SJCRH30 (cell line): ENCODE data around the gene PTPRR. TPM values are rescaled to one million over a fixed set of nuclear protein-coding genes. Genes with fewer than 3 reads are reported as not detected.
"Not testable (repeated sequence)": the region's sequence is repeated elsewhere in the genome, so short reads cannot be mapped to it uniquely, and the experiment has no call there.

Source experiments
- DNase-seq, 2 experiments: peaks; one replicate each; pipeline ENCODE4 v3.0.0-alpha.2; 2015 to 2020
- H3K27ac ChIP-seq: fragments of 250-450 bp; sonication (Bioruptor Pico); 2 replicates; pipeline ENCODE4 v1.5.1; 2020; ENCODE audit warnings: mild to moderate bottlenecking, moderate library complexity
- H3K27me3 ChIP-seq: fragments of 250-450 bp; sonication (Bioruptor Pico); 2 replicates; pipeline ENCODE4 v1.5.1; 2020; ENCODE audit warnings: mild to moderate bottlenecking, moderate library complexity
- H3K36me3 ChIP-seq: fragments of 250-450 bp; sonication (Bioruptor Pico); 2 replicates; pipeline ENCODE4 v1.5.1; 2020; ENCODE audit warnings: mild to moderate bottlenecking, moderate library complexity
- H3K4me1 ChIP-seq: fragments of 250-450 bp; sonication (Bioruptor Pico); 2 replicates; pipeline ENCODE4 v1.5.1; 2020; ENCODE audit warnings: mild to moderate bottlenecking, moderate library complexity
- H3K4me3 ChIP-seq: fragments of 250-450 bp; sonication (Bioruptor Pico); 2 replicates; pipeline ENCODE4 v1.5.1; 2020; ENCODE audit warnings: mild to moderate bottlenecking, moderate library complexity
- H3K9me3 ChIP-seq: fragments of 250-450 bp; sonication (Bioruptor Pico); replicated peaks from 2 replicates; pipeline ENCODE4 v1.5.1; 2020; ENCODE audit warnings: mild to moderate bottlenecking, moderate library complexity
- total RNA-seq: library from RNA; depleted of rRNA; stranded (reverse); fragments of >200 nt; shearing (Covaris generic); gene quantifications from 2 replicates; pipeline ENCODE4 v1.2.3, GENCODE V29; 2014

Gene PTPRR
- total RNA-seq, 1 experiment from 2014 or later = 0.49 TPM

DNA sequence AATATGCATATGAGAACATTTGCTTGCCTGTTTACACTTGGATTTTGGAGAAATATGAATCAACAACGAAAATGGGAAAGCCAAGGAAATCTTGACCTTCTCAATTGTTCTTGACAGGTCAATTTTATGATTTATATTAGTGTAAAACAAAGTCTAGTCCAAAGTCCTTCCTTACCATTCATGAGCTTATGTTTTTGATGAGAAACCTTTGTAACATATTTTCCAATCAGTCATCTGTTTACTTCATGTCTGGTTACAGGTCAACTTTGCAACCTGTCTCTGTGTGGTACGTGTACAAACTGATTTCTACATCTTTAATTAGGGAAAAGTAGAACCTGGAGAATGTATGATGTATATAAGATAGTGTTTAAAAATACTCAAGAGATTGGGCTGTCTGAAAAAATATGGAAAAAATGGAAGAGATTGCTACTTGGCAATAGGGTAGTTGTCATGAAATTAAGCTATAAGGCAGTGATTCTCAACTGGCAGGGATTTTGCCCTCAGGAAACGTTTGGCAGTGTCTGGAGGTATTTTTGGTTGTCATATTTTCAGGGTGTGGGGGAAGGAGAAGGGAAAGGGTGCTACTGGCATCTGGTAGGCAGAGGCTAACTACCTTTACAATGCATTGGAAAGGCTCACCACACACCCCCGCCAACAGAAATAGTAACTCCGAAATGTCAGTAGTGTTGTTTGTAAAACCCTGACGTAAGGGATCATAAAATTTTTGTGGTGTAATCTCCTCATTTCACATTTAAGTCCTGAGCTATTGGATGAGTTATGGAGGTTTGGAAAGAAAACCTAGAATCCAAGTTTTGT, 172.9 kb downstream of the PTPRR start:
- H3K27ac ChIP-seq = no peak overlapping the region
- no peak overlapping the region for H3K4me3 ChIP-seq
- no peaks in the 10 kb centered on the region for H3K36me3 ChIP-seq
- no peaks in the 10 kb centered on the region for H3K9me3 ChIP-seq
- H3K4me1 ChIP-seq = peaks cover 2% of the 10 kb centered on the region; the same call in 1 of the 2 replicates
- H3K27me3 ChIP-seq = no peaks in the 10 kb centered on the region
- DNase-seq = no peak

DNA sequence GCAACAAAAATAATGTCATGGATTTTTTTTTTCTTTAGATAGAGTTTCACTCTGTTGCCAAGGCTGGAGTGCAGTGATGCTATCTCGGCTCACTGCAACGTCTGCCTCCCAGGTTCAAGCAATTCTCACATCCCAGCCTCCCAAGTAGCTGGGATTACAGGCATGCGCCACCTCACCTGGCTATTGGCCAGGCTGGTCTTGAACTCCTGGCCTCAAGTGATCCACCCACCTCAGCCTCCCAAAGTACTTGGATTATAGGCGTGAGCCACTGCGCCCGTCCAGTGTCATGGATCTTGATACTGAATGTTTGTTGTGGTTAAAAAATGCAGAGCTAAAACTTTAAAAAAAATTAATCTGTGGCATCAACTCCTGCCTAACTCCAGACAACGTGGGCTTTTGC, 175.5 kb downstream of the PTPRR start:
- H3K27me3 ChIP-seq = no peaks in the 10 kb centered on the region
- H3K27ac ChIP-seq = no peak overlapping the region
- no peaks in the 10 kb centered on the region for H3K36me3 ChIP-seq
- H3K4me3 ChIP-seq = no peak overlapping the region
- H3K4me1 ChIP-seq = peaks cover 2% of the 10 kb centered on the region; the same call in 1 of the 2 replicates
- no peak for DNase-seq
- H3K9me3 ChIP-seq = no peaks in the 10 kb centered on the region

DNA sequence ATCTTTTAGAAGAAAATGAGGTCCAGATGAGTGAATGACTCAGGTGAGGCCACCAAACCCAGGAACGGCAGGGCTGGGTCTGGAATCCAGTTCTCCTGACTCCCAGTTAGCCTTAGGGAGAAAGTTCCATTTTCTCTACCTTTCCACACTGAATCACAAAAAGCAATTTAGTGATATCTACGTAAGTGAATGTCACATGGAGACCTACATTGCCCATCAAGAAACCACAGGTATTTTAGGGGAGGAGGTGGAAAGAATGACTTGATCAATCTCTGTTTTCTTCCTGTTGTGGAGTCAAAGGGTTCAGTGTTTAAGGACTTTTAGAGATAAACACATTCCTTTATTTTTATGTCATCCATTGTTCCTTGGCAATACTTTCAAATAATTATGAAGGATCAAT, 176.4 kb downstream of the PTPRR start:
- H3K27me3 ChIP-seq = no peaks in the 10 kb centered on the region
- H3K27ac ChIP-seq = no peak overlapping the region
- no peak for DNase-seq

DNA sequence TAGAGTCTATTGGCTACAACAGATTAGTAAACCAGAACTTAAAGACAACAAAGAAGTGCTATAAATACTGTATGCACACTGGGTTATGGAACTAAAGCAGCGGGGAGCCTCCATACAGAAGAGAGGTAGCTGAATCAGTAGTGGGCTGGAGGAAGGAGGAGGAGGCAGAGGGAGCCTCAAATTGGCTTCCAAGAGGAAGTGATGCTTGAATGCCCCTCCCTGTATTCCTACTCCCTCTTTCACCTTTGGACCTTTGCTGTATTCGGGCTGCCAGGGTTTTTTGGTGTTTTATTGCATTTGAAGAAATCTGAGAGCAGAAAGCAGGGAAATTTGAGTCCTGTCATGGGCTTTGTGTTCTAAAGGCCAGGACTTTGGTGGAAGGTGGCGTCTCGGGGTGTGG, 179.3 kb downstream of the PTPRR start:
- Histone ChIP-seq H3K27ac (no peak overlapping the region), H3K36me3 (no peaks in the 10 kb centered on the region), H3K4me3 (no peak overlapping the region), H3K9me3 (no peaks in the 10 kb centered on the region), H3K27me3 (no peaks in the 10 kb centered on the region), H3K4me1 (peaks cover 2% of the 10 kb centered on the region; the same call in 1 of the 2 replicates)
- no peak for DNase-seq

More for the DNA sequence above, 176.4 kb downstream of the PTPRR start:
- Histone ChIP-seq H3K36me3 (no peaks in the 10 kb centered on the region), H3K9me3 (no peaks in the 10 kb centered on the region), H3K4me1 (peaks cover 2% of the 10 kb centered on the region; the same call in 1 of the 2 replicates), H3K4me3 (no peak overlapping the region)

DNA sequence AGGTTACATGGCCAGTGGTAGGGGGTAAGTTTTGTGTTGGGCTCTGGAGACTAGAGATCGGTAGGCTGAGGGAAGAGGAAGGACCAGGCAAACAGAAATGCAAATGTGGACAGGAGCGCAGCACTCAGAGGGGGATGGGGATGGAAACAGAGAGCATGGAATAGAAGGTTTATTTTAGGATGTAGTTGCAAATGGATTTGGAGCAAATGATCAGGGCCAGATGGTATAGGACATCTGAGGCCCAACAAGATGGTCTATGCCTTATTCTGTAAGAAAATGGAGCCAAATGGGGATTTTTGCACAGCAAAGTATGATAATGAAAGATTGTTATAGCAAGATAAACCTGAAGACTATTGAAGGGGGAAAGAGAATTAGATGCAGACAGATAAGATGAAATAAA, 180.8 kb downstream of the PTPRR start:
- Histone ChIP-seq H3K36me3 (no peaks in the 10 kb centered on the region), H3K4me1 (no peaks in the 10 kb centered on the region), H3K27me3 (no peaks in the 10 kb centered on the region), H3K9me3 (no peaks in the 10 kb centered on the region), H3K27ac (no peak overlapping the region), H3K4me3 (no peak overlapping the region)
- no peak for DNase-seq

DNA sequence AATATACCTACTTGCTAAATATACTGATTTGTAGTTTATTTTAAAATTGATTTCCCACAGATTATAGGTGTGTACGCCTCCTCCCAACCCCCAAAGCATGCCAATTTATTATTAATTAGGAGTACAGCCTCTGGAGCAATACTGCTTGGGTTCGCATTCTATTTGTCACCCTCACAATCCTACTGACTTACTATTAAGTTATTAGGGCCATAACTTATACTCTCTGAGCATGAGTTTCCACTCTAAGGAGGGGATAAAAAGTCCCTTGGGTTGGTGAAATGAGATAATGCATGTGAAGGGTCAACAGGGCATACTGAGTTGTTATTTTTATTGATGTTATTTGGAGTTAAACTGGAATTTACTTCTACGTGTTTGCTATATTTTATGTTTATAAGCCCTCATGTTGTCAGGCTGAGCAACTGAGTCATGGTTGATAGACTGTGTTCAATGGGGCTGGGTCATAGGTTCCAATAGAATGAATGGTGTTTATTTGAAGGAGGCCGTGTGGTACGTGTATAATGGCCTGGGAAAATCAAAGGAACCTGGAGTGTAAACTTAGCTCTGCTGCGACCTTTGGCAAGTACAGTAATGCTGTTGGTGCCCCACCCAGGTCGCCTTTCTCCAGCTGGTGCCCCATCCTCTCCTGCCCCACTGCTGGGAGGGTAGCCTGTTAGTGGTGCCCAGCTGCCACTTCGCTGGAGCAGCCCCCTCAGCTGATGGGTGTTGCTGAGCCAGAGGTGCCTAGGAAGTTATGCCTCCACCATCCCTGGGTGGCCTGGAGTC, 184.0 kb downstream of the PTPRR start:
- peaks cover 2% of the 10 kb centered on the region; the same call in 1 of the 2 replicates for H3K4me1 ChIP-seq
- no peaks in the 10 kb centered on the region for H3K9me3 ChIP-seq
- H3K27me3 ChIP-seq = no peaks in the 10 kb centered on the region
- no peaks in the 10 kb centered on the region for H3K36me3 ChIP-seq
- no peak for DNase-seq
- H3K4me3 ChIP-seq = no peak overlapping the region
- H3K27ac ChIP-seq = no peak overlapping the region

GRCh38 chr12:70735197-70735596, 185.3 kb downstream of the PTPRR start:
- H3K9me3 ChIP-seq, H3K4me1 ChIP-seq, H3K36me3 ChIP-seq, H3K27me3 ChIP-seq, H3K27ac ChIP-seq, DNase-seq, H3K4me3 ChIP-seq: not testable (repeated sequence)

GRCh38 chr12:70733385-70733784, 187.2 kb downstream of the PTPRR start:
- no peaks in the 10 kb centered on the region for H3K27me3 ChIP-seq
- H3K36me3 ChIP-seq = no peaks in the 10 kb centered on the region
- H3K27ac ChIP-seq = no peak overlapping the region
- H3K9me3 ChIP-seq = no peaks in the 10 kb centered on the region
- DNase-seq = peak; percentile 31 to 84
- H3K4me3 ChIP-seq = no peak overlapping the region
- H3K4me1 ChIP-seq = peaks cover 2% of the 10 kb centered on the region; the same call in 1 of the 2 replicates

DNA sequence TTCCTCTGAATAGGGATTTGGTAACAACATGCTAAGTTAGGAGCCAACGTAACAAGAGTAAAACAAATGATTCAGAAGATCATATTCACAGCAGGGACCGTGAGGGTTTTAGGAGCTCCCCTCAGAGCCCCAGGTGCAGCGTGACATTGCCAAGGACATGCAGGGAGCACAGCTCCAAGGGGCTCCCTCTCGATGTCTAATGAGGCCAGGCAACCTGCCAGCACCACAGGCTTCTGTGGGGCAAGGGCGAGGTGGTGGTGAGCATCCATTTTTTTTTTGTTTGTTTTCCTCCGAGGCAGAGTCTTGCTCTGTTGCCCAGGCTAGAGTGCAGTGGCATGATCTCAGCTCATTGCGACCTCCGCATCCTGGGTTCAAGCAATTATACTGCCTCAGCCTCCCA, 188.3 kb downstream of the PTPRR start:
- peak in 1 of 2 experiments; percentile 21 for DNase-seq
- H3K36me3 ChIP-seq = no peaks in the 10 kb centered on the region

GRCh38 chr12:70730675-70731180, 189.8 kb downstream of the PTPRR start:
- DNase-seq = no peak
- H3K9me3 ChIP-seq = no peaks in the 10 kb centered on the region
- peaks cover 2% of the 10 kb centered on the region; the same call in 1 of the 2 replicates for H3K4me1 ChIP-seq
- H3K27me3 ChIP-seq = no peaks in the 10 kb centered on the region
- no peak overlapping the region for H3K27ac ChIP-seq
- H3K4me3 ChIP-seq = no peak overlapping the region
- H3K36me3 ChIP-seq = no peaks in the 10 kb centered on the region

More for the DNA sequence above, 188.3 kb downstream of the PTPRR start:
- H3K27ac ChIP-seq = no peak overlapping the region
- H3K9me3 ChIP-seq = no peaks in the 10 kb centered on the region
- no peak overlapping the region for H3K4me3 ChIP-seq
- H3K4me1 ChIP-seq = peaks cover 2% of the 10 kb centered on the region; the same call in 1 of the 2 replicates
- H3K27me3 ChIP-seq = no peaks in the 10 kb centered on the region

- Histone ChIP-seq H3K27ac (no peak overlapping the region), H3K4me1 (no peaks in the 10 kb centered on the region), H3K4me3 (no peak overlapping the region), H3K9me3 (no peaks in the 10 kb centered on the region), H3K27me3 (no peaks in the 10 kb centered on the region), H3K36me3 (no peaks in the 10 kb centered on the region)
- DNase-seq = peak in 1 of 2 experiments; percentile 13
Measured at GRCh38 chr12:70724444-70724843, 196.1 kb downstream of the PTPRR start.

GRCh38 chr12:70722584-70723343, 197.8 kb downstream of the PTPRR start:
- no peaks in the 10 kb centered on the region for H3K36me3 ChIP-seq
- no peaks in the 10 kb centered on the region for H3K4me1 ChIP-seq
- no peaks in the 10 kb centered on the region for H3K9me3 ChIP-seq
- H3K27ac ChIP-seq = no peak overlapping the region
- DNase-seq = no peak
- no peak overlapping the region for H3K4me3 ChIP-seq
- H3K27me3 ChIP-seq = no peaks in the 10 kb centered on the region

DNA sequence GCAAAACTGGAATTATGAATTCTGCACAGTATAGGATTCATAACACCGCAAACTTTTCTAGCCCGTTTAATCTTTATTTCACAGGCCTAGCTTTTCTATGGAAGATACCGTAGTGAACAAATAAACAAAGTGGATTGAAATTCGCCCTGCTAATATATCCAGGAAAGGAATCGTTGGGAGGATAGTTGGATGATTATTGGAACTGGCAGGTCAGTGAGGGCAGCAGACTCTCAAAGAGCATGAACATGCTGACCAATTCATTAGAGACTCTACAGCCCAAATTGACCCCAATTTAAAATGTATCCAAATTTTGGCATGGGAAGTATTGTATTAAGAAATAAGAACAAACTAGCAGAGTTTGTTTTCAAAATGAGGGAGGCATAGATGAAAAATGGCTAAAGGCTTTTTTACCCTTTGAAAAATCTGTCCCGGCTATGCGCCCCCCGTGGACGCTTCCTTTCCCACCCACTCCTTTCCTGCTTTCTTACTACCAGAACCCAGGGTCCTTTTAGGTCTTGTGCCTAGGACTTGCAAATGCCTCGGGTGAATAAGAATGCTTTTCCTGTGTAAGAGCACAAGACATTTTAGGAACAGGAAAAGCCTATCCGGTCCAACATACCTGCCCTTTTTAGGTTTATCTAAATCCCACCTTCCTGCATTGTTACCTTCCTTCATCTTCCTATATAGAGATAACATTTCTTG, 198.7 kb downstream of the PTPRR start:
- Histone ChIP-seq H3K36me3 (no peaks in the 10 kb centered on the region), H3K27me3 (no peaks in the 10 kb centered on the region), H3K27ac (no peak overlapping the region), H3K4me3 (no peak overlapping the region), H3K9me3 (no peaks in the 10 kb centered on the region), H3K4me1 (no peaks in the 10 kb centered on the region)
- no peak for DNase-seq

GRCh38 chr12:70721216-70721615, 199.3 kb downstream of the PTPRR start:
- H3K27ac ChIP-seq = no peak overlapping the region
- H3K4me1 ChIP-seq = no peaks in the 10 kb centered on the region
- H3K36me3 ChIP-seq = no peaks in the 10 kb centered on the region
- DNase-seq = no peak
- H3K9me3 ChIP-seq = no peaks in the 10 kb centered on the region
- no peaks in the 10 kb centered on the region for H3K27me3 ChIP-seq
- H3K4me3 ChIP-seq = no peak overlapping the region
